T-helper 2 cell treated with Interferon-gamma antibody and Interleukin-4, amounts not matched to agents 5 μg/mL and 100 μg/mL, for 36 hours (primary cell): ENCODE data around the gene SHFL.

Experiments used
- DNase-seq: peaks from one replicate; pipeline ENCODE4 v3.0.0; 2021; ENCODE audit warnings: low spot score
- H3K27ac Mint-ChIP-seq: one replicate; pipeline ENCODE4 v1.8.0; 2021; ENCODE audit warnings: mild to moderate bottlenecking, mixed read lengths
- H3K27me3 Mint-ChIP-seq: one replicate; pipeline ENCODE4 v1.8.0; 2021; ENCODE audit warnings: low read depth, mixed read lengths
- H3K36me3 Mint-ChIP-seq: one replicate; pipeline ENCODE4 v1.8.0; 2021; ENCODE audit warnings: low read depth, mixed read lengths
- H3K4me1 Mint-ChIP-seq: one replicate; pipeline ENCODE4 v1.8.0; 2021; ENCODE audit warnings: low read depth, mixed read lengths
- H3K4me3 Mint-ChIP-seq: one replicate; pipeline ENCODE4 v1.8.0; 2022; ENCODE audit warnings: mild to moderate bottlenecking, moderate library complexity, mixed read lengths
- H3K9me3 Mint-ChIP-seq: one replicate; pipeline ENCODE4 v1.8.0; 2021; ENCODE audit warnings: mixed read lengths

SHFL gene

GRCh38 chr19:10085641-10086590 is at the start of gene SHFL:
SHFL (plus strand) TSS chr19:10086317; CDS start chr19:10086428, 111 bp downstream.
- Mint-ChIP-seq H3K4me1 (peaks cover 9% of the 10 kb centered on the region), H3K4me3 (peak within 1 kb of the TSS; percentile 88), H3K27ac (peak within 1 kb of the TSS; percentile 91), H3K27me3 (no peaks in the 10 kb centered on the region), H3K9me3 (no peaks in the 10 kb centered on the region), H3K36me3 (peaks cover 15% of the 10 kb centered on the region)
- DNase-seq = peak; percentile 83

GRCh38 chr19:10036601-10037071 is 49.5 kb upstream of the SHFL start:
- no peak overlapping the region for H3K4me3 Mint-ChIP-seq
- H3K27ac Mint-ChIP-seq = no peak overlapping the region
- peaks cover 4% of the 10 kb centered on the region for H3K27me3 Mint-ChIP-seq
- no peaks in the 10 kb centered on the region for H3K9me3 Mint-ChIP-seq
- H3K4me1 Mint-ChIP-seq = no peaks in the 10 kb centered on the region
- no peaks in the 10 kb centered on the region for H3K36me3 Mint-ChIP-seq
- no peak for DNase-seq

- no peaks in the 10 kb centered on the region for H3K36me3 Mint-ChIP-seq
- DNase-seq = no peak
- H3K27me3 Mint-ChIP-seq = peaks cover 4% of the 10 kb centered on the region
- no peaks in the 10 kb centered on the region for H3K9me3 Mint-ChIP-seq
- no peak overlapping the region for H3K4me3 Mint-ChIP-seq
- no peaks in the 10 kb centered on the region for H3K4me1 Mint-ChIP-seq
- no peak overlapping the region for H3K27ac Mint-ChIP-seq
These were observed 48.8 kb upstream of the SHFL start for GRCh38 chr19:10037367-10037766.

- DNase-seq = no peak
- Mint-ChIP-seq H3K4me3 (no peak overlapping the region), H3K4me1 (no peaks in the 10 kb centered on the region), H3K27ac (no peak overlapping the region), H3K9me3 (no peaks in the 10 kb centered on the region), H3K27me3 (peaks cover 4% of the 10 kb centered on the region), H3K36me3 (no peaks in the 10 kb centered on the region)
These were observed 48.3 kb upstream of the SHFL start for GRCh38 chr19:10037809-10038208.

- no peak for DNase-seq
- Mint-ChIP-seq H3K4me3 (no peak overlapping the region), H3K27me3 (no peaks in the 10 kb centered on the region), H3K27ac (no peak overlapping the region), H3K4me1 (no peaks in the 10 kb centered on the region), H3K9me3 (peaks cover 3% of the 10 kb centered on the region), H3K36me3 (no peaks in the 10 kb centered on the region)
These were observed 42.7 kb upstream of the SHFL start for GRCh38 chr19:10043286-10043927.

GRCh38 chr19:10044390-10044789 is 41.7 kb upstream of the SHFL start:
- Mint-ChIP-seq H3K36me3 (no peaks in the 10 kb centered on the region), H3K27ac (no peak overlapping the region), H3K27me3 (no peaks in the 10 kb centered on the region)

GRCh38 chr19:10045371-10045770 is 40.7 kb upstream of the SHFL start:
- Mint-ChIP-seq H3K9me3 (peaks cover 3% of the 10 kb centered on the region), H3K27me3 (no peaks in the 10 kb centered on the region), H3K27ac (no peak overlapping the region), H3K36me3 (no peaks in the 10 kb centered on the region), H3K4me1 (no peaks in the 10 kb centered on the region), H3K4me3 (no peak overlapping the region)
- DNase-seq = no peak

More at GRCh38 chr19:10044390-10044789, 41.7 kb upstream of the SHFL start:
- Mint-ChIP-seq H3K4me1 (no peaks in the 10 kb centered on the region), H3K4me3 (no peak overlapping the region), H3K9me3 (peaks cover 3% of the 10 kb centered on the region)
- no peak for DNase-seq

GRCh38 chr19:10049626-10050025 is 36.5 kb upstream of the SHFL start:
- Mint-ChIP-seq H3K9me3 (peaks cover 3% of the 10 kb centered on the region), H3K4me3 (no peak overlapping the region), H3K4me1 (no peaks in the 10 kb centered on the region), H3K27me3 (no peaks in the 10 kb centered on the region), H3K36me3 (no peaks in the 10 kb centered on the region), H3K27ac (no peak overlapping the region)
- no peak for DNase-seq

- no peaks in the 10 kb centered on the region for H3K27me3 Mint-ChIP-seq
- no peaks in the 10 kb centered on the region for H3K9me3 Mint-ChIP-seq
- H3K4me3 Mint-ChIP-seq = no peak overlapping the region
- H3K36me3 Mint-ChIP-seq = no peaks in the 10 kb centered on the region
- no peak overlapping the region for H3K27ac Mint-ChIP-seq
- DNase-seq = no peak
- no peaks in the 10 kb centered on the region for H3K4me1 Mint-ChIP-seq
These were observed 33.3 kb upstream of the SHFL start for GRCh38 chr19:10052602-10053360.

GRCh38 chr19:10061717-10062310 is 24.3 kb upstream of the SHFL start:
- Mint-ChIP-seq H3K4me1 (peaks cover 2% of the 10 kb centered on the region), H3K27ac (no peak overlapping the region), H3K4me3 (no peak overlapping the region), H3K9me3 (no peaks in the 10 kb centered on the region), H3K36me3 (no peaks in the 10 kb centered on the region), H3K27me3 (peaks cover 4% of the 10 kb centered on the region)
- no peak for DNase-seq

- H3K36me3 Mint-ChIP-seq = no peaks in the 10 kb centered on the region
- peaks cover 2% of the 10 kb centered on the region for H3K27me3 Mint-ChIP-seq
- H3K9me3 Mint-ChIP-seq = peaks cover 2% of the 10 kb centered on the region
- peaks cover 8% of the 10 kb centered on the region for H3K4me1 Mint-ChIP-seq
- DNase-seq = no peak
- H3K4me3 Mint-ChIP-seq = no peak overlapping the region
- no peak overlapping the region for H3K27ac Mint-ChIP-seq
These were observed 17.9 kb upstream of the SHFL start for GRCh38 chr19:10068205-10068604.

GRCh38 chr19:10069046-10069445 is 17.1 kb upstream of the SHFL start:
- Mint-ChIP-seq H3K27ac (no peak overlapping the region), H3K4me3 (no peak overlapping the region), H3K27me3 (peaks cover 2% of the 10 kb centered on the region), H3K4me1 (peaks cover 6% of the 10 kb centered on the region), H3K36me3 (no peaks in the 10 kb centered on the region), H3K9me3 (peaks cover 2% of the 10 kb centered on the region)
- no peak for DNase-seq

GRCh38 chr19:10070730-10071446 is 15.2 kb upstream of the SHFL start:
- Mint-ChIP-seq H3K36me3 (no peaks in the 10 kb centered on the region), H3K4me1 (peaks cover 6% of the 10 kb centered on the region), H3K4me3 (no peak overlapping the region), H3K27me3 (peaks cover 2% of the 10 kb centered on the region), H3K27ac (no peak overlapping the region), H3K9me3 (peaks cover 2% of the 10 kb centered on the region)
- no peak for DNase-seq
